ENCODE measurements around the gene OLA1.

OLA1 gene

DNA sequence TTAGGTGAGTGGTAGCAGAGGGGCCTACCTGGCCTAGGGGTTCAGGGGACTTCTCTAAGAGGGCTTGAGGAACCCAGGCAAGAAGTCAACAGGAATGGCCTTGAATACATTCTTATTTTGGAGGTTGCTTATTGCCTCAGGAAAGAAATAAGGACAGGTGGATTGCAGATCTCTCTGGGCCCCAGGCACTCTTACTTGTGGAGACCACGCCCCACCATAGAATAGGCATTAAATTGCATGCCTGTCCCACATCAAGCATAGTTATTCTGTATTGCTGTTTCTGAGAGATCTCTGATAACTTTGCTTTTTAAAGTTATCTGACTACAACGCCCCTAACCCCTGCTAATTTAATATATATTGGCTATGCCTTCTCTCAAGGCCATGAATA, 215.2 kb downstream of the OLA1 start:
- TF ChIP-seq, protein P1, sequence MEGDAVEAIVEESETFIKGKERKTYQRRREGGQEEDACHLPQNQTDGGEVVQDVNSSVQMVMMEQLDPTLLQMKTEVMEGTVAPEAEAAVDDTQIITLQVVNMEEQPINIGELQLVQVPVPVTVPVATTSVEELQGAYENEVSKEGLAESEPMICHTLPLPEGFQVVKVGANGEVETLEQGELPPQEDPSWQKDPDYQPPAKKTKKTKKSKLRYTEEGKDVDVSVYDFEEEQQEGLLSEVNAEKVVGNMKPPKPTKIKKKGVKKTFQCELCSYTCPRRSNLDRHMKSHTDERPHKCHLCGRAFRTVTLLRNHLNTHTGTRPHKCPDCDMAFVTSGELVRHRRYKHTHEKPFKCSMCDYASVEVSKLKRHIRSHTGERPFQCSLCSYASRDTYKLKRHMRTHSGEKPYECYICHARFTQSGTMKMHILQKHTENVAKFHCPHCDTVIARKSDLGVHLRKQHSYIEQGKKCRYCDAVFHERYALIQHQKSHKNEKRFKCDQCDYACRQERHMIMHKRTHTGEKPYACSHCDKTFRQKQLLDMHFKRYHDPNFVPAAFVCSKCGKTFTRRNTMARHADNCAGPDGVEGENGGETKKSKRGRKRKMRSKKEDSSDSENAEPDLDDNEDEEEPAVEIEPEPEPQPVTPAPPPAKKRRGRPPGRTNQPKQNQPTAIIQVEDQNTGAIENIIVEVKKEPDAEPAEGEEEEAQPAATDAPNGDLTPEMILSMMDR (IDR thresholded peaks at IDR 0.05) = no peak
- TF ChIP-seq ZFX (IDR thresholded peaks at IDR 0.05; ENCODE audit: borderline replicate concordance) = no peak
- H3K27ac ChIP-seq = no peak overlapping the region

DNA sequence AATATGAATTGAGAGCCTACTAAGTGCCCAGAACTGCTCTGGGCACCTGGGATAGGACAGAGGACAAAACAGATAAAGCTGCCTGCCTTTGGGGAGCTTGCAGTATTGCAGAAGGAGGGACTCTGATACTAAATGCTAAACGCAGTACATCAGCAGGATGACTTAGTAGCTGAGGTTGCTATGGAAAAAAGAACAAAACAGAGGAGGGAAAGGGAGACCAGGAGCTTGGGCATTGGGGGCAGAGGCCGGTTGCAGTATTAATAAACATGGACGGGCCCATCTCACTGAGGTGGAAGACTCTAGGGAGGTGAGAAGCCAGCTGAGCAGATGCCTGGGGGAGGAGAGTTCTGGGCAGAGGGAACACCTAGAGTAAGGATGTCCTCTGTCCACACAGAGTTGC, 217.1 kb downstream of the OLA1 start:
- TF ChIP-seq ZFX (IDR thresholded peaks at IDR 0.05; ENCODE audit: borderline replicate concordance) = no peak
- TF ChIP-seq, protein P1 (IDR thresholded peaks at IDR 0.05) = no peak
- no peak overlapping the region for H3K27ac ChIP-seq

DNA sequence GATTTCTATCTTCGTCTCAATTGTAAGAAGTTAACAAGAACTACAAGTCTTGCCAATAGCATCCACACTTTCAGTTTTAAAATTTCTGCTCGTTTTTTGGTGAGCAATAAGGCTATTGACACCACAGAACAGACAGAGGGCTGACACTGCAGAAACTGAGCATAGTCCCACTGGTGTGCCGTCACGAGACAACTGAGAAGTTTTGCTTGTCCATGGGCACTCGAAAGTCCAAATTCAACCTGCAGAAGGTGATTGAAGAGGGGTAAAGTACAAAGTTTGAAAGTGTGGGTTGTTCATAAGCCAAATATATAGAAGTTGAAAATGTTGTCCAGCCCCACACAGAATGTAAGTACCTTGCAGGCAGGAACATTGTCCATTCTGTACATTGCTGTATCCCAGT, 219.4 kb downstream of the OLA1 start:
- no peak for TF ChIP-seq ZFX (IDR thresholded peaks at IDR 0.05; ENCODE audit: borderline replicate concordance)
- TF ChIP-seq, protein P1 (IDR thresholded peaks at IDR 0.05) = no peak
- H3K27ac ChIP-seq = no peak overlapping the region

DNA sequence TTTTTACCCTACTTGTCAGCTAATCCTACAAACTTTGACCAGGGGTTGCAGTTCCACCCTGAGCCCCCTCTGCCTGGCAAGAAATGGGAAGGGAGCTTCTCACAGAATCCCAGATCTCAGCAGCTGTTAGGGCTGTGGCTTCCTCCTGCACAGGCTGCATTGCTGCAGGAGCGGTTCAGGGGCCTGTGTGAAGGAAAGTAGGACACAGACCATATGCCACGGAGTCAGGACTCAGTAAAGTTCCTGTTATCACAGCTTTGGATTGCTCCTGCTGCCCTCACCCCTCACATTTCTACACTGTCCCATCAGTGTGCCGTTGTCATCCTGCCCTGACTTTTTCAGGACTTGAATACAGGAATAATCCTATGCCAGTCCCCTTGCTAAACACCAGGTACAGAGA, 220.4 kb downstream of the OLA1 start:
- TF ChIP-seq, protein P1 (IDR thresholded peaks at IDR 0.05) = no peak
- no peak for TF ChIP-seq ZFX (IDR thresholded peaks at IDR 0.05; ENCODE audit: borderline replicate concordance)

DNA sequence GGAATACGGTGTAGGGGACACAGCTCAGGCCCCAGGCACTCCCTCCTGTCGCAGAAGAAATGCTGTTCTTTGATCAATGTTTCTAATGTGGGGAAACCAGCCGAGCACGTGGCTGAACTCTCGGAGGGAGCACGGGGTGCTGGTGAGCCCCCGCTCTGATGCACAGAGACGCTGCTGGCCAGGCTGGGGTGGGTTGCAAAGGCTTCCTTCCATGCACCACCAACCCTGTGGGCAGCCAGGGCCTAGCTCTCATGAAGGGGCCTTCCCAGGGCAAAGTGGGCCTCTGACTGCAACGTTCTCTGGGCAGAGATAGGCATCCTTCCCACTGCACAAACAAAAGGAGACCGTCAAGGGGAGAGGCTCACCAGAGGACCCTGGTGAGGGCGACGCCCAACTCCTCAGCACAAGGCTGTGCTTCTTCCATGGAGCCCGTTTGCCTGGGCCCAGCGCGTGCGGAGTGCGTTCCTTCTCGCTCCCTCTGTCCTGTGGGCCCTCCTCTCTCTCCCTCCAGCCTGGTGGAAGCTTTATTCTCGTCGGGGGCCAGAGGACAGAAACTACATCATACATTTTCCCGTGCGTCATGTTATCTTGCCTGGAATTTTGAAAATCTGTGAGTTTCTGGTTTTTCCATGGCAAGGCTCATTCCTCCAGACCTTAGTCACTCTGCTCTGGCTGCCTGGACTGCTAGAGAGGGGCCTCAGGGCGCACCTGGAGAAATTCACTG, 222.0 kb downstream of the OLA1 start:
- TF ChIP-seq, protein P1 (IDR thresholded peaks at IDR 0.05) = no peak
- TF ChIP-seq ZFX (IDR thresholded peaks at IDR 0.05; ENCODE audit: borderline replicate concordance) = no peak
- no peak overlapping the region for H3K27ac ChIP-seq

More for the DNA sequence above, 220.4 kb downstream of the OLA1 start:
- no peak overlapping the region for H3K27ac ChIP-seq

DNA sequence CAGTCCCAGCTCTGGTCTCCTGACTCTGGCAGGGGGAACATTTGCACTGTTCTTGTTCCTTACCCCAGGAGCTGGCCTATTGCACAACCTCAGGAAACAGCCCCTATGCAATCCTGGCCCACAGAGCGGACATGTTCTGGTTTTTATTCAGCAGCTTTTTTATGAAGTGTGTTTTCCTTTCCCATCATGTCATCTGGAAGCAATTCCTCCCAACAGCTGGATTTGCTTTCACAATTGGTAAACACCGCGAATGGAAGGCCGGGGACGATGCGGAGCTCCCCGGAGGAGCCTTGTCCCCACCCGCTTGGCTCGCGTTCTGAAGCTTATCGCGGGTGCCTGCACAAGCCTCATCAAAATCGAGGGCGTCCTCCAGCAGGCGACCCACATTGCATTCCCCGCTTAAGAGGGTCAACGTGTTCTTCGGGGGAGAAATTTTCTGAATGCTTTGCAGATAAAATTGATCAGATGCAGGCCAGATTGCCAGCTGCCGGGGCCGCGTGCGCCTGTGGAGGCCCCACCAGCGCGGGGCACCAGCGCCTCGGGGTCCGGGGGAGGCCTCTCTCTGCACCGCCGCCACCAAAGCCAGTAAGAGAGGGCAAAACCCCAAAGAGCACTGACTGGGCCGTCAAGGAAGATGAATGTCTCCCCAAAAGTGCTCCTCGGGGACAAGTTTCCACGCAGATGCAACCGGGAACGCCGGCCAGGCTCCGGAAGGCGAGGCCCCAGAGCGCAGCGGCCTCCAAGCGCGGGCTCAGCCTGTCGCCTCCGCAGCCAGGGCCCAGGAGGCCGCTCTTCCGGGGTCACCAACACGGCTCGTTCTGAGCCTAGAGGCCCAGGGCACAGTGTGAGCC, 222.8 kb downstream of the OLA1 start:
- TF ChIP-seq, protein P1 (IDR thresholded peaks at IDR 0.05) = no peak
- TF ChIP-seq ZFX (IDR thresholded peaks at IDR 0.05; ENCODE audit: borderline replicate concordance) = no peak
- H3K27ac ChIP-seq = no peak overlapping the region
